ENCODE measurements around the gene RPGR. TPM values are rescaled to one million over a fixed set of nuclear protein-coding genes. Genes with fewer than 3 reads are reported as not detected.
A peak's percentile ranks its signal among the peaks of the same experiment; 100 is the strongest.

The RPGR gene
- polyA plus RNA-seq (2013, experiment 1 of 2) = 3.7 TPM
- 3.7 TPM for polyA plus RNA-seq (2013, experiment 2 of 2)

DNA sequence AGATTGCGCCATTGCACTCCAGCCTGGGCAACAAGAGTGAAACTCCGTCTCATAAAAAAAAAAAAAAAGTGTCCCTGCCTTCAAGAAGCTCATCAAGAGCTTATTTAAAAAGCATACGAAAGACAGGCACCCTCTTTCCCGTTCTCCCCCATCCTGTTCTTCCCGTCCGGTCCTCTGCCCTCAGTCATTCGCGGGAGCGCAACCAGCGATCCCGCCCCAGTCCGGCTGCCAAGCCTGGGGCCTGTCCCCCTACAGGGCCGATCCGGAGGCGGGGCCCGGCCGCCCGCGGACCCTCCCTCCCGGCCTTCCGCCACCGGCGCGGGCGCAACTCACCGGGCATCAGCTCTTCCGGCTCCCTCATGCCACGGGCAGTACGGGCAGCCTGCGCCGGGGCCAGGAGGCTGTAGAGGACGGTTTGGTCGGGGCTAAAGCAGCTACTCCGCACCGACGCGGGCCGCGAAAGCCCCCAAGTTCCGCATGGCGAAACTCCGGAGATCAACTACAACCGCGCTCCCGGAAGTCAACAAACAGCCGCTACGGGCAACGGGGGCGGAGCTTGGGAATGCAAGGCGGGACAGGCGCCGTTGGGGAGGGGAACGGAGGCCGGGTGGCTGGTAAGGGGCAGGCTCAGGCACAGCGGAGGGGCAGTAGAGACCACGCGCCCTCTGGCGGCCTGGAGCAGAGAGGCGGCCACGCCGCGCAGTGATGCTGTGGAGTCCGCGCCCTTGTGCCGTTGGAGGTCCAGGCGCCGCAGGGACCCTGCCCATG, at the start of gene RPGR:
TSS of gene RPGR (minus strand) at position 503 of the 768 bp plus-strand sequence. CDS start at position 361, 142 bp downstream.
- H3K4me1 ChIP-seq (ENCODE audit: control insufficient read depth, insufficient read depth, low read depth, low read length) = no peaks in the 10 kb centered on the region
- H3K9me3 ChIP-seq (ENCODE audit: control insufficient read depth, low read length) = no peaks in the 10 kb centered on the region
- no peak within 1 kb of the TSS for H2BK120ac ChIP-seq (ENCODE audit: low read depth, low read length)
- no peaks in the 10 kb centered on the region for H3K27me3 ChIP-seq (ENCODE audit: control insufficient read depth in 1 of 2, insufficient read depth in 1 of 2, low read length in 2 of 2)
- peak within 1 kb of the TSS; percentile 79 for H3K27ac ChIP-seq (ENCODE audit: low read length, poor library complexity, severe bottlenecking)
- H3K23ac ChIP-seq (ENCODE audit: low read length in 2 of 2) = no peak within 1 kb of the TSS
- peak within 1 kb of the TSS; percentile 58 for H3K4me2 ChIP-seq (ENCODE audit: low read length, poor library complexity, severe bottlenecking)
- H3K18ac ChIP-seq (ENCODE audit: low read depth in 1 of 2, low read length in 2 of 2) = peak within 1 kb of the TSS; percentile 29 to 73
- H3K4ac ChIP-seq (ENCODE audit: low read depth in 1 of 2, low read length in 2 of 2) = peak within 1 kb of the TSS; percentile 37 to 87
- no peaks in the 10 kb centered on the region for H3K36me3 ChIP-seq (ENCODE audit: control insufficient read depth in 1 of 2, insufficient read depth in 2 of 2, low read depth in 1 of 2, low read length in 2 of 2)
- no peak within 1 kb of the TSS for H2AK5ac ChIP-seq (ENCODE audit: low read length, severe bottlenecking)
- no peak within 1 kb of the TSS for H2BK5ac ChIP-seq (ENCODE audit: low read depth, low read length, poor library complexity, severe bottlenecking)
- peak within 1 kb of the TSS; percentile 80 to 87 for H3K4me3 ChIP-seq (ENCODE audit: insufficient read depth in 1 of 2, low read depth in 1 of 2, low read length in 2 of 2)
- peak within 1 kb of the TSS; percentile 76 for H2AFZ ChIP-seq (ENCODE audit: low read depth, low read length)
- H3K79me1 ChIP-seq (replicated peaks; ENCODE audit: low read length, poor library complexity, severe bottlenecking) = no peaks in the 10 kb centered on the region
- peak within 1 kb of the TSS; percentile 95 for H3K9ac ChIP-seq (ENCODE audit: low read length)
- peak within 1 kb of the TSS; percentile 27 for H4K91ac ChIP-seq (ENCODE audit: low read length)
- H2BK15ac ChIP-seq (ENCODE audit: low read depth, poor library complexity, severe bottlenecking) = no peak within 1 kb of the TSS
- WGBS = 0% methylated on average over 51 of the region's 67 CpGs
- peak; percentile 93 for DNase-seq
- H3K14ac ChIP-seq (ENCODE audit: low read length in 2 of 2) = no peak within 1 kb of the TSS
- H4K8ac ChIP-seq (ENCODE audit: low read length) = no peak within 1 kb of the TSS
- peak within 1 kb of the TSS in 1 of 2 experiments; percentile 84 for H2BK12ac ChIP-seq (ENCODE audit: low read length in 2 of 2)

GRCh38 chrX:38376747-38377146, 49.4 kb upstream of the RPGR start:
- Histone ChIP-seq H2BK15ac (ENCODE audit: low read depth, poor library complexity, severe bottlenecking) (no peak overlapping the region), H2AK5ac (ENCODE audit: low read length, severe bottlenecking) (no peak overlapping the region), H4K91ac (ENCODE audit: low read length) (no peak overlapping the region), H2BK5ac (ENCODE audit: low read depth, low read length, poor library complexity, severe bottlenecking) (no peak overlapping the region), H3K4me2 (ENCODE audit: low read length, poor library complexity, severe bottlenecking) (no peak overlapping the region), H2BK120ac (ENCODE audit: low read depth, low read length) (no peak overlapping the region), H3K18ac (ENCODE audit: low read depth in 1 of 2, low read length in 2 of 2) (no peak overlapping the region), H3K4me3 (ENCODE audit: insufficient read depth in 1 of 2, low read depth in 1 of 2, low read length in 2 of 2) (no peak overlapping the region), H3K4ac (ENCODE audit: low read depth in 1 of 2, low read length in 2 of 2) (no peak overlapping the region), H3K4me1 (ENCODE audit: control insufficient read depth, insufficient read depth, low read depth, low read length) (no peaks in the 10 kb centered on the region), H3K79me1 (replicated peaks; ENCODE audit: low read length, poor library complexity, severe bottlenecking) (no peaks in the 10 kb centered on the region), H3K23ac (ENCODE audit: low read length in 2 of 2) (no peak overlapping the region), H3K9ac (ENCODE audit: low read length) (no peak overlapping the region), H2AFZ (ENCODE audit: low read depth, low read length) (no peak overlapping the region), H4K8ac (ENCODE audit: low read length) (no peak overlapping the region), H3K36me3 (ENCODE audit: control insufficient read depth in 1 of 2, insufficient read depth in 2 of 2, low read depth in 1 of 2, low read length in 2 of 2) (no peaks in the 10 kb centered on the region), H2BK12ac (ENCODE audit: low read length in 2 of 2) (no peak overlapping the region), H3K27me3 (ENCODE audit: control insufficient read depth in 1 of 2, insufficient read depth in 1 of 2, low read length in 2 of 2) (peaks cover 0 to 33% of the 10 kb centered on the region in 2 experiments), H3K9me3 (ENCODE audit: control insufficient read depth, low read length) (no peaks in the 10 kb centered on the region), H3K27ac (ENCODE audit: low read length, poor library complexity, severe bottlenecking) (no peak overlapping the region), H3K14ac (ENCODE audit: low read length in 2 of 2) (no peak overlapping the region)
- 100% methylated on average over 1 of the region's 1 CpG for WGBS
- no peak for DNase-seq

GRCh38 chrX:38375891-38376290, 48.6 kb upstream of the RPGR start:
- H3K4me1 ChIP-seq (ENCODE audit: control insufficient read depth, insufficient read depth, low read depth, low read length) = no peaks in the 10 kb centered on the region
- H3K36me3 ChIP-seq (ENCODE audit: control insufficient read depth in 1 of 2, insufficient read depth in 2 of 2, low read depth in 1 of 2, low read length in 2 of 2) = no peaks in the 10 kb centered on the region
- H2AK5ac ChIP-seq (ENCODE audit: low read length, severe bottlenecking) = no peak overlapping the region
- H3K18ac ChIP-seq (ENCODE audit: low read depth in 1 of 2, low read length in 2 of 2) = no peak overlapping the region
- WGBS = 3% methylated on average over 1 of the region's 1 CpG
- no peak overlapping the region for H3K4me3 ChIP-seq (ENCODE audit: insufficient read depth in 1 of 2, low read depth in 1 of 2, low read length in 2 of 2)
- H2BK5ac ChIP-seq (ENCODE audit: low read depth, low read length, poor library complexity, severe bottlenecking) = no peak overlapping the region
- H3K4me2 ChIP-seq (ENCODE audit: low read length, poor library complexity, severe bottlenecking) = no peak overlapping the region
- no peak overlapping the region for H2BK120ac ChIP-seq (ENCODE audit: low read depth, low read length)
- H2AFZ ChIP-seq (ENCODE audit: low read depth, low read length) = no peak overlapping the region
- no peak overlapping the region for H2BK12ac ChIP-seq (ENCODE audit: low read length in 2 of 2)
- DNase-seq = peak; percentile 0
- H3K4ac ChIP-seq (ENCODE audit: low read depth in 1 of 2, low read length in 2 of 2) = no peak overlapping the region
- no peak overlapping the region for H3K27ac ChIP-seq (ENCODE audit: low read length, poor library complexity, severe bottlenecking)
- peaks cover 0 to 41% of the 10 kb centered on the region in 2 experiments for H3K27me3 ChIP-seq (ENCODE audit: control insufficient read depth in 1 of 2, insufficient read depth in 1 of 2, low read length in 2 of 2)
- no peak overlapping the region for H4K8ac ChIP-seq (ENCODE audit: low read length)
- no peak overlapping the region for H2BK15ac ChIP-seq (ENCODE audit: low read depth, poor library complexity, severe bottlenecking)
- H3K14ac ChIP-seq (ENCODE audit: low read length in 2 of 2) = no peak overlapping the region
- no peaks in the 10 kb centered on the region for H3K9me3 ChIP-seq (ENCODE audit: control insufficient read depth, low read length)
- H3K79me1 ChIP-seq (replicated peaks; ENCODE audit: low read length, poor library complexity, severe bottlenecking) = no peaks in the 10 kb centered on the region
- no peak overlapping the region for H3K9ac ChIP-seq (ENCODE audit: low read length)
- H4K91ac ChIP-seq (ENCODE audit: low read length) = no peak overlapping the region
- no peak overlapping the region for H3K23ac ChIP-seq (ENCODE audit: low read length in 2 of 2)

GRCh38 chrX:38374431-38374830, 47.1 kb upstream of the RPGR start:
- no peak overlapping the region for H3K4me3 ChIP-seq (ENCODE audit: insufficient read depth in 1 of 2, low read depth in 1 of 2, low read length in 2 of 2)
- no peak overlapping the region for H2BK15ac ChIP-seq (ENCODE audit: low read depth, poor library complexity, severe bottlenecking)
- H3K4me2 ChIP-seq (ENCODE audit: low read length, poor library complexity, severe bottlenecking) = no peak overlapping the region
- H3K36me3 ChIP-seq (ENCODE audit: control insufficient read depth in 1 of 2, insufficient read depth in 2 of 2, low read depth in 1 of 2, low read length in 2 of 2) = no peaks in the 10 kb centered on the region
- H2AK5ac ChIP-seq (ENCODE audit: low read length, severe bottlenecking) = no peak overlapping the region
- no peak overlapping the region for H2AFZ ChIP-seq (ENCODE audit: low read depth, low read length)
- no peak overlapping the region for H2BK5ac ChIP-seq (ENCODE audit: low read depth, low read length, poor library complexity, severe bottlenecking)
- H3K9me3 ChIP-seq (ENCODE audit: control insufficient read depth, low read length) = no peaks in the 10 kb centered on the region
- no peak overlapping the region for H3K9ac ChIP-seq (ENCODE audit: low read length)
- H3K27me3 ChIP-seq (ENCODE audit: control insufficient read depth in 1 of 2, insufficient read depth in 1 of 2, low read length in 2 of 2) = peaks cover 0 to 53% of the 10 kb centered on the region in 2 experiments
- H3K14ac ChIP-seq (ENCODE audit: low read length in 2 of 2) = no peak overlapping the region
- H3K4ac ChIP-seq (ENCODE audit: low read depth in 1 of 2, low read length in 2 of 2) = no peak overlapping the region
- no peak for DNase-seq
- no peak overlapping the region for H2BK12ac ChIP-seq (ENCODE audit: low read length in 2 of 2)
- no peak overlapping the region for H3K27ac ChIP-seq (ENCODE audit: low read length, poor library complexity, severe bottlenecking)
- H3K23ac ChIP-seq (ENCODE audit: low read length in 2 of 2) = no peak overlapping the region
- no CpG with 5 or more reads among the region's 3 CpGs for WGBS
- no peaks in the 10 kb centered on the region for H3K79me1 ChIP-seq (replicated peaks; ENCODE audit: low read length, poor library complexity, severe bottlenecking)
- H3K18ac ChIP-seq (ENCODE audit: low read depth in 1 of 2, low read length in 2 of 2) = no peak overlapping the region
- no peak overlapping the region for H4K91ac ChIP-seq (ENCODE audit: low read length)
- H2BK120ac ChIP-seq (ENCODE audit: low read depth, low read length) = no peak overlapping the region
- H3K4me1 ChIP-seq (ENCODE audit: control insufficient read depth, insufficient read depth, low read depth, low read length) = no peaks in the 10 kb centered on the region
- H4K8ac ChIP-seq (ENCODE audit: low read length) = no peak overlapping the region
